Endodermal cell (in vitro differentiated cells): ENCODE measurements around the gene DCAF4L1. TPM values are rescaled to one million over a fixed set of nuclear protein-coding genes. Genes with fewer than 3 reads are reported as not detected.
A peak's percentile ranks its signal among the peaks of the same experiment; 100 is the strongest.

Experiments
- DNase-seq: peaks from one replicate; pipeline ENCODE4 v3.0.0-alpha.2; 2017
- H3K27ac ChIP-seq: 2 replicates; pipeline ENCODE4 v1.5.1; 2013; ENCODE audit warnings: mild to moderate bottlenecking, low read depth, low read length, moderate library complexity
- H3K27me3 ChIP-seq: 2 replicates; pipeline ENCODE4 v1.6.1; 2013; ENCODE audit warnings: mild to moderate bottlenecking, low read length, moderate library complexity; ENCODE audit not compliant: insufficient read depth, control insufficient read depth, poor library complexity, severe bottlenecking
- H3K36me3 ChIP-seq: 2 replicates; pipeline ENCODE4 v1.7.0; 2013; ENCODE audit warnings: mild to moderate bottlenecking, low read length, moderate library complexity; ENCODE audit not compliant: control insufficient read depth, insufficient read depth
- H3K4me1 ChIP-seq: one replicate; pipeline ENCODE4 v1.7.0; 2013; ENCODE audit warnings: low read length; ENCODE audit not compliant: control insufficient read depth, insufficient read depth
- H3K4me3 ChIP-seq: 2 replicates; pipeline ENCODE4 v1.5.1; 2013; ENCODE audit warnings: mild to moderate bottlenecking, low read length, moderate library complexity
- H3K9ac ChIP-seq: 2 replicates; pipeline ENCODE4 v1.6.1; 2013; ENCODE audit warnings: mild to moderate bottlenecking, low read length, moderate library complexity; ENCODE audit not compliant: poor library complexity, severe bottlenecking; ENCODE audit errors: extremely low read depth
- H3K9me3 ChIP-seq: 2 replicates; pipeline ENCODE4 v1.6.1; 2013; ENCODE audit warnings: mild to moderate bottlenecking, low read length, moderate library complexity; ENCODE audit not compliant: control insufficient read depth
- H3K27ac Mint-ChIP-seq: 2 replicates; pipeline ENCODE4 v1.8.0; 2020; ENCODE audit warnings: mixed read lengths
- H3K27me3 Mint-ChIP-seq: 2 replicates; pipeline ENCODE4 v1.8.0; 2021; ENCODE audit warnings: mild to moderate bottlenecking, mixed read lengths; ENCODE audit not compliant: insufficient read depth
- H3K36me3 Mint-ChIP-seq: 2 replicates; pipeline ENCODE4 v1.8.0; 2020; ENCODE audit warnings: low read depth, mixed read lengths
- H3K4me1 Mint-ChIP-seq: 2 replicates; pipeline ENCODE4 v1.8.0; 2020; ENCODE audit warnings: mixed read lengths
- H3K4me3 Mint-ChIP-seq: 2 replicates; pipeline ENCODE4 v1.8.0; 2020; ENCODE audit warnings: mild to moderate bottlenecking, moderate library complexity, mixed read lengths
- H3K9me3 Mint-ChIP-seq: 2 replicates; pipeline ENCODE4 v1.8.0; 2020; ENCODE audit warnings: mild to moderate bottlenecking, mixed read lengths
- WGBS, 2 experiments: methylation state at CpG; one replicate each; pipeline versions ENCODE4 v1.1.5 to v1.1.7; 2013; ENCODE audit warnings: missing lambda C conversion rate in 2 of 2, mixed read lengths in 1 of 2; ENCODE audit not compliant: insufficient coverage in 1 of 2, insufficient read length in 1 of 2; 5-methylcytosine and 5-hydroxymethylcytosine counted together
- total RNA-seq, 2 donors: library from RNA; stranded (reverse); fragmentation: NEBNext Ultra II Directional in 1 of 2; extraction: Animal tissue kit (Norgen Biotek cat#: 25700) in 1 of 2; gene quantifications; 2 replicates in 1 of 2; 3 replicates in 1 of 2; pipeline ENCODE4 v1.2.1, GENCODE V29; 2021
- TF ChIP-seq, protein P1 (sequence below): fragments of 200-600 bp; sonication (generic); conservative IDR thresholded peaks from 2 replicates; pipeline ENCODE4 v1.5.0; 2021; ENCODE audit warnings: antibody characterized with exemption, mild to moderate bottlenecking

The DCAF4L1 gene
- total RNA-seq, 2 donors from 2014 or later: 0.15 to 0.18 TPM

DNA sequence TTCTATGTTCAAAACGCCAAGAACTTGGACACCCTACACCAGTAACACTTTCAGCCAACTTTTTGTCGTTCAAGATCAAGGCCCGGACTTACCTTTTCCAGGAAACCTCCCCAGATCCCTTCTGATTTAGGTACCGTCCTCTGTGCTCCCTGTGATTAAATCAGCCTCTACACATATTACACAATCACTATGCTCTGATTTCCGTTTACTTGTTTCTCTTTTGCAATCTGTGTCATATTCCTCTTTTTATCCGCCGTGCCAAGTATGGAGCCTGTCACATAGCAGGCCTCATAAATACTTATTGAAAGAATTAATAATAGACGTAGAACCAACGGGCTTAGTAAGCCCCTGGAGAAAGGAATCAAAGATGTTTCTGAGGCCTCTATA, 47.0 kb upstream of the DCAF4L1 start:
- H3K9me3 Mint-ChIP-seq: no peaks in the 10 kb centered on the region
- H3K27me3 Mint-ChIP-seq: peaks cover 17% of the 10 kb centered on the region
- H3K4me3 ChIP-seq: peak overlapping the region; percentile 95

DNA sequence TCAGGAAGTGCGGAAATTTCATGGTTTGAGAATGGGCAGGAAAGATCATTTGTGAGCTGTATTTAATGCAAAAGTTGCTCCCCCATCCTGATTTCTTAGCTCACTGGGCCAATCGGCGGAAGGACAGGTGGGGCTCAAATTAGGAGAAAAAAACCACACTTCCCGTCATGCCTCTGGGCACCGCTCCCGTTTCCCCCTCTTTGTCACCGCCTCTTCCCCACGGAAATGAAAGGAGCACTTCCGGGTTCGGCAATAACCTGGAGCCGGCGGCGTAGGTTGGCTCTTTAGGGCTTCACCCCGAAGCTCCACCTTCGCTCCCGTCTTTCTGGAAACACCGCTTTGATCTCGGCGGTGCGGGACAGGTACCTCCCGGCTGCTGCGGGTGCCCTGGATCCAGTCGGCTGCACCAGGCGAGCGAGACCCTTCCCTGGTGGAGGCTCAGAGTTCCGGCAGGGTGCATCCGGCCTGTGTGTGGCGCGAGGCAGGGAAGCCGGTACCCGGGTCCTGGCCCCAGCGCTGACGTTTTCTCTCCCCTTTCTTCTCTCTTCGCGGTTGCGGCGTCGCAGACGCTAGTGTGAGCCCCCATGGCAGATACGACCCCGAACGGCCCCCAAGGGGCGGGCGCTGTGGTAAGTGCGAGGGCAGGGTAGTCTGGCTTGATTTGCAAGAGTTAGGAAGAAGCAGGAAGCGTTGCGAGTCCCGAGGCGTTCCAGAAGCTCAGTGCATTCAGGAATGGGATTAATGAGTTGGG, 46.5 kb upstream of the DCAF4L1 start, which contains the start of gene TMEM33:
TMEM33 (plus strand) TSS at position 529 of the 751 bp plus-strand sequence; CDS start at position 585, 56 bp downstream.
- H3K27me3 Mint-ChIP-seq: peaks cover 15% of the 10 kb centered on the region

More for the DNA sequence above, 47.0 kb upstream of the DCAF4L1 start:
- DNase-seq: no peak
- peaks cover 10% of the 10 kb centered on the region for H3K27me3 ChIP-seq
- TF ChIP-seq, protein P1, sequence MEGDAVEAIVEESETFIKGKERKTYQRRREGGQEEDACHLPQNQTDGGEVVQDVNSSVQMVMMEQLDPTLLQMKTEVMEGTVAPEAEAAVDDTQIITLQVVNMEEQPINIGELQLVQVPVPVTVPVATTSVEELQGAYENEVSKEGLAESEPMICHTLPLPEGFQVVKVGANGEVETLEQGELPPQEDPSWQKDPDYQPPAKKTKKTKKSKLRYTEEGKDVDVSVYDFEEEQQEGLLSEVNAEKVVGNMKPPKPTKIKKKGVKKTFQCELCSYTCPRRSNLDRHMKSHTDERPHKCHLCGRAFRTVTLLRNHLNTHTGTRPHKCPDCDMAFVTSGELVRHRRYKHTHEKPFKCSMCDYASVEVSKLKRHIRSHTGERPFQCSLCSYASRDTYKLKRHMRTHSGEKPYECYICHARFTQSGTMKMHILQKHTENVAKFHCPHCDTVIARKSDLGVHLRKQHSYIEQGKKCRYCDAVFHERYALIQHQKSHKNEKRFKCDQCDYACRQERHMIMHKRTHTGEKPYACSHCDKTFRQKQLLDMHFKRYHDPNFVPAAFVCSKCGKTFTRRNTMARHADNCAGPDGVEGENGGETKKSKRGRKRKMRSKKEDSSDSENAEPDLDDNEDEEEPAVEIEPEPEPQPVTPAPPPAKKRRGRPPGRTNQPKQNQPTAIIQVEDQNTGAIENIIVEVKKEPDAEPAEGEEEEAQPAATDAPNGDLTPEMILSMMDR: no peak
- no peak overlapping the region for H3K27ac ChIP-seq
- Mint-ChIP-seq H3K4me1 (peaks cover 20% of the 10 kb centered on the region), H3K36me3 (peaks cover 22% of the 10 kb centered on the region), H3K4me3 (peak overlapping the region; percentile 97), H3K27ac (no peak overlapping the region)
- H3K36me3 ChIP-seq: peaks cover 13% of the 10 kb centered on the region
- 84 to 95% methylated on average over 6 to 9 of the region's 9 CpGs for WGBS, 2 experiments
- no peaks in the 10 kb centered on the region for H3K4me1 ChIP-seq
- no peaks in the 10 kb centered on the region for H3K9me3 ChIP-seq
- no peak overlapping the region for H3K9ac ChIP-seq

DNA sequence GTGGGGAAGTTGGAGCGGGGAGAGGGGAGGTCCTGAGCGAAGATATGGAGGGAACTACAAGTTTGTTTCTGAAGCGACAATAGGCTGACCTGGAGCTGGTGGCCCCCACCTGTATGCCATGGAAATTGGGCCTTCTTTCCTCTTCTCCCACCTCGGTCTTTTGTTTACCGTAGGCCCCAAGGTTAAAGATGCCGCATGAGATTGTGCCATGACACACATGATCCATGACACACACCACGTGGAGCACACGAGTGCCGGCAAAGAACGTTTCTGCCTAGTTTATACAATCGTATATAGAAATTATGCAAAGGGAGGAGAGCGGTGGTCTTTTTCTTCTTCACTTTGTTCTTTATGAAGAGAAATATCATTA, 45.9 kb upstream of the DCAF4L1 start:
- no peaks in the 10 kb centered on the region for H3K4me1 ChIP-seq
- peaks cover 14% of the 10 kb centered on the region for H3K4me1 Mint-ChIP-seq
- peaks cover 23% of the 10 kb centered on the region for H3K36me3 ChIP-seq
- peak overlapping the region; percentile 95 for H3K4me3 ChIP-seq
- peak overlapping the region; percentile 73 for H3K27ac ChIP-seq
- WGBS, 2 experiments: 0 to 5% methylated on average over 6 to 12 of the region's 12 CpGs
- DNase-seq: no peak
- peak overlapping the region; percentile 97 for H3K4me3 Mint-ChIP-seq
- H3K36me3 Mint-ChIP-seq: peaks cover 28% of the 10 kb centered on the region
- TF ChIP-seq, protein P1: no peak
- no peaks in the 10 kb centered on the region for H3K9me3 Mint-ChIP-seq
- H3K27me3 ChIP-seq: peaks cover 10% of the 10 kb centered on the region
- peaks cover 14% of the 10 kb centered on the region for H3K27me3 Mint-ChIP-seq
- peak overlapping the region; percentile 97 for H3K27ac Mint-ChIP-seq
- H3K9ac ChIP-seq: peak overlapping the region; percentile 73
- H3K9me3 ChIP-seq: no peaks in the 10 kb centered on the region

More for the DNA sequence above, 46.5 kb upstream of the DCAF4L1 start, which contains the start of gene TMEM33:
- Mint-ChIP-seq H3K9me3 (no peaks in the 10 kb centered on the region), H3K36me3 (peaks cover 27% of the 10 kb centered on the region), H3K4me3 (peak within 1 kb of the TSS; percentile 97), H3K27ac (peak within 1 kb of the TSS; percentile 97), H3K4me1 (peaks cover 19% of the 10 kb centered on the region)
- Histone ChIP-seq H3K9me3 (no peaks in the 10 kb centered on the region), H3K27ac (peak within 1 kb of the TSS; percentile 73), H3K27me3 (peaks cover 10% of the 10 kb centered on the region), H3K4me1 (no peaks in the 10 kb centered on the region), H3K36me3 (peaks cover 19% of the 10 kb centered on the region), H3K4me3 (peak within 1 kb of the TSS; percentile 95), H3K9ac (peak within 1 kb of the TSS; percentile 73)
- 2 to 8% methylated on average over 13 to 49 of the region's 49 CpGs for WGBS, 2 experiments
- TF ChIP-seq, protein P1: peak; percentile 49
- DNase-seq: peak; percentile 95
